GM21381 (cell line): ENCODE measurements around the gene BICD1.
"Not testable (repeated sequence)": the region's sequence is repeated elsewhere in the genome, so short reads cannot be mapped to it uniquely, and the experiment has no call there.

Source experiments
- ATAC-seq: cut with Tn5 transposase; IDR thresholded peaks from one replicate; pipeline ENCODE4 v1.9.1; 2021; ENCODE audit warnings: mild to moderate bottlenecking, moderate library complexity; ENCODE audit not compliant: unreplicated experiment

Gene BICD1

GRCh38 chr12:32273712-32274111 is 167.1 kb downstream of the BICD1 start:
- ATAC-seq, result peak; percentile 86

- ATAC-seq, result no peak
These were observed 168.0 kb downstream of the BICD1 start for GRCh38 chr12:32274665-32275064.

- not testable (repeated sequence) for ATAC-seq
These were observed 168.9 kb downstream of the BICD1 start for GRCh38 chr12:32275520-32275919.

GRCh38 chr12:32277774-32278173 is 171.1 kb downstream of the BICD1 start:
- no peak for ATAC-seq

GRCh38 chr12:32281098-32281497 is 174.5 kb downstream of the BICD1 start:
- ATAC-seq, result no peak

- ATAC-seq, result no peak
These were observed 177.9 kb downstream of the BICD1 start for GRCh38 chr12:32284561-32284960.

GRCh38 chr12:32285021-32285420 is 178.4 kb downstream of the BICD1 start:
- ATAC-seq, result no peak

GRCh38 chr12:32285489-32285888 is 178.8 kb downstream of the BICD1 start:
- ATAC-seq, result no peak

- ATAC-seq, result no peak
These were observed 183.8 kb downstream of the BICD1 start for GRCh38 chr12:32290411-32290810.

GRCh38 chr12:32292151-32292550 is 185.5 kb downstream of the BICD1 start:
- no peak for ATAC-seq

GRCh38 chr12:32293808-32294419 is 187.3 kb downstream of the BICD1 start:
- no peak for ATAC-seq

GRCh38 chr12:32296567-32296966 is 189.9 kb downstream of the BICD1 start:
- no peak for ATAC-seq

GRCh38 chr12:32298917-32299316 is 192.3 kb downstream of the BICD1 start:
- ATAC-seq, result no peak

- ATAC-seq, result no peak
These were observed 194.6 kb downstream of the BICD1 start for GRCh38 chr12:32301216-32301615.

GRCh38 chr12:32302218-32303173 is 195.8 kb downstream of the BICD1 start:
- peak; percentile 92 for ATAC-seq

GRCh38 chr12:32303174-32303549 is 196.5 kb downstream of the BICD1 start:
- ATAC-seq, result no peak

- no peak for ATAC-seq
These were observed 198.5 kb downstream of the BICD1 start for GRCh38 chr12:32305163-32305562.

GRCh38 chr12:32307326-32307725 is 200.7 kb downstream of the BICD1 start:
- ATAC-seq, result no peak

- no peak for ATAC-seq
These were observed 203.4 kb downstream of the BICD1 start for GRCh38 chr12:32309811-32310736.

GRCh38 chr12:32312049-32312670 is 205.5 kb downstream of the BICD1 start:
- no peak for ATAC-seq

- ATAC-seq, result no peak
These were observed 215.7 kb downstream of the BICD1 start for GRCh38 chr12:32322354-32322753.
